K562 (cell line): Measurements from ENCODE around the gene TMEM19. TPM values are rescaled to one million over a fixed set of nuclear protein-coding genes. Genes with fewer than 3 reads are reported as not detected.
A peak's percentile ranks its signal among the peaks of the same experiment; 100 is the strongest.

Experiments
- ARHGAP35 ChIP-seq: fragments of 450-650 bp; IDR thresholded peaks from 2 replicates; pipeline ENCODE4 v1.6.1; 2018; ENCODE audit not compliant: partially characterized antibody
- ASH1L ChIP-seq: fragments of 450-650 bp; IDR thresholded peaks from 2 replicates; pipeline ENCODE4 v1.6.1; 2018; ENCODE audit warnings: borderline replicate concordance, mild to moderate bottlenecking, low read depth; ENCODE audit not compliant: partially characterized antibody
- ATF3 ChIP-seq, 2 experiments: fragments of 450-650 bp in 1 of 2; sonication (generic) in 1 of 2; formaldehyde crosslinking in 1 of 2; IDR thresholded peaks in 1 of 2; conservative IDR thresholded peaks in 1 of 2; 2 replicates each; pipeline versions ENCODE4 v1.6.1 to v1.8.1; 2016 to 2023; ENCODE audit warnings: mild to moderate bottlenecking in 2 of 2, moderate library complexity in 2 of 2, inconsistent platforms in 1 of 2, missing genetic modification reagents in 1 of 2
- GATA2 ChIP-seq: sonication (generic); formaldehyde crosslinking; IDR thresholded peaks from 2 replicates; pipeline ENCODE4 v1.4.0; 2020; ENCODE audit warnings: mild to moderate bottlenecking, missing genetic modification reagents
- MCM7 ChIP-seq, 2 experiments: fragments of 450-650 bp; IDR thresholded peaks; 2 replicates each; pipeline ENCODE4 v1.6.1; 2016 to 2018
- MNT ChIP-seq, 2 experiments: fragments of 450-650 bp; conservative IDR thresholded peaks; 2 replicates each; pipeline ENCODE4 v1.6.1; 2017; ENCODE audit warnings: mild to moderate bottlenecking in 2 of 2, moderate library complexity in 2 of 2
- MYC ChIP-seq, 2 experiments: fragments of 250-450 bp in 1 of 2; sonication (Bioruptor Pico) in 1 of 2; IDR thresholded peaks; 2 replicates each; pipeline versions ENCODE4 v1.5.1 to v1.6.1; 2012 to 2021; ENCODE audit warnings: low read depth in 2 of 2, borderline replicate concordance in 1 of 2, improper control_type of control experiment in 1 of 2, low read length in 1 of 2, mild to moderate bottlenecking in 1 of 2, moderate library complexity in 1 of 2
- NFIX ChIP-seq: fragments of 250-450 bp; sonication (Bioruptor Pico); IDR thresholded peaks from 2 replicates; pipeline ENCODE4 v1.4.0; 2020; ENCODE audit warnings: low read depth, mild to moderate bottlenecking, moderate library complexity
- PML ChIP-seq: IDR thresholded peaks from 2 replicates; pipeline ENCODE4 v1.6.1; 2012; ENCODE audit warnings: low read length, inconsistent platforms
- PYGO2 ChIP-seq: fragments of 450-650 bp; IDR thresholded peaks from 2 replicates; pipeline ENCODE4 v1.6.1; 2016; ENCODE audit warnings: mild to moderate bottlenecking, missing genetic modification characterization, moderate library complexity, missing compliant biosample characterization
- SETDB1 ChIP-seq: IDR thresholded peaks from one replicate; pipeline ENCODE4 v1.6.1; 2012; ENCODE audit warnings: low read length, control low read depth, inconsistent platforms
- TEAD1 ChIP-seq, 2 experiments: fragments of 450-650 bp in 1 of 2; sonication (generic) in 1 of 2; formaldehyde crosslinking; IDR thresholded peaks; 2 replicates each; pipeline versions ENCODE4 v1.4.0 to v1.8.0; 2020 to 2022; ENCODE audit warnings: mild to moderate bottlenecking in 2 of 2, missing genetic modification reagents in 1 of 2
- ZNF507 ChIP-seq: conservative IDR thresholded peaks from 2 replicates; pipeline ENCODE4 v1.6.1; 2017; ENCODE audit warnings: missing genetic modification characterization, missing compliant biosample characterization
- polyA plus RNA-seq, 8 experiments: library from polyadenylated mRNA; depleted of rRNA in 4 of 8; stranded (reverse) in 5 of 8; unstranded in 3 of 8; fragments of >200 nt; fragmentation: Nextera tagmentation in 2 of 8; fragmentation: Illumina TruSeq in 1 of 8; extraction: Ambion mirVana in 2 of 8; extraction: Trizol in 1 of 8; gene quantifications; 2 replicates each; pipeline versions ENCODE4 v1.2.1 to v1.2.3, GENCODE V29; 2011 to 2014; ENCODE audit warnings: inconsistent platforms in 1 of 8, missing spikeins in 1 of 8
- total RNA-seq, 7 experiments: library from RNA; depleted of rRNA in 6 of 7; stranded (reverse); fragments of >200 nt in 6 of 7; fragmentation: Illumina TruSeq in 2 of 7; extraction: Trizol in 2 of 7; gene quantifications; 2 replicates each; pipeline versions ENCODE4 v1.2.1 to v1.2.3, GENCODE V29; 2011 to 2021; ENCODE audit warnings: low replicate concordance in 1 of 7
- TF ChIP-seq, protein P1 (sequence below), 3 experiments: fragments of 200-800 bp in 1 of 3; sonication (Bioruptor generic) in 1 of 3; sonication (generic) in 1 of 3; formaldehyde crosslinking in 1 of 3; IDR thresholded peaks; 2 replicates each; pipeline versions ENCODE4 v1.6.1 to v1.8.0; 2016 to 2022; ENCODE audit warnings: mild to moderate bottlenecking in 2 of 3, missing compliant biosample characterization in 2 of 3, missing genetic modification characterization in 2 of 3, missing genetic modification reagents in 1 of 3
- TF ChIP-seq, protein P2 (sequence below), 2 experiments: IDR thresholded peaks; 2 replicates each; pipeline ENCODE4 v1.6.1; 2012; ENCODE audit warnings: improper control_type of control experiment in 2 of 2, low read depth in 2 of 2, low read length in 2 of 2, borderline replicate concordance in 1 of 2
- TF ChIP-seq, protein P3 (sequence below): fragments of 450-650 bp; formaldehyde crosslinking; IDR thresholded peaks from 2 replicates; pipeline ENCODE4 v1.4.0; 2020; ENCODE audit warnings: mild to moderate bottlenecking
- TF ChIP-seq, protein P4 (sequence below), 2 experiments: fragments of 450-650 bp in 1 of 2; sonication (generic) in 1 of 2; formaldehyde crosslinking; conservative IDR thresholded peaks; 2 replicates each; pipeline versions ENCODE4 v1.4.0 to v1.8.1; 2020 to 2022; ENCODE audit warnings: mild to moderate bottlenecking in 1 of 2, missing genetic modification reagents in 1 of 2

The TMEM19 gene
- total and polyA plus RNA-seq, 9 of the 15 experiments (the other 6 are each of a cell fraction or from before 2014, with no cell fraction given), result 8.2 to 24.2 (median 17.2) TPM

DNA sequence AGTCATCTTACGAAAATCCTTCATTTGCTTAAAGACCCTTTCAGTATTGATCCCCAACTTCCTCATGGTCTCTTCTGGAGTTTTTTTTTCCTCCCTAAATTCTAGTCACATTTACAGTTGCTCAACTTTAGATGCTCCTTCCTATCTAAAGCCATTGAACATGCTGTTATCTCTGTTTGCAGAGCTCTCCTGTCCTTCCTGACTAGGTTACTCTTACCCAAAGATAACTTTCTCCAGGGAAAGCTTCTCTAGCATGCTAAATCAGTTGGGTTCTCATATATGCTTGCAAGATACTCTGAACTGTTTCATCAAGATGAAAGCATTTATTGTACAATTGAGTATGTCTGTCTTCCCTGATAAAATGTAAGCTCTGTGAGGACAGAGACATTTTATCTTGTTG is 67.0 kb downstream of the TMEM19 start (continued):
- TF ChIP-seq SETDB1 (no peak), ZNF507 (no peak), ATF3 (IDR thresholded peaks at IDR 0.05) (peak; percentile 11; the same call in 1 of the 2 replicates), ATF3 (CRISPR knock-in tag; conservative IDR thresholded peaks at IDR 0.05) (no peak), GATA2 (peak; percentile 81), ARHGAP35 (no peak), PML (peak; percentile 90), TEAD1 (CRISPR knock-in tag; IDR thresholded peaks at IDR 0.05) (0 out of 4 replicates have a peak, but pooled peaks of 1 of the 2 experiments have one; percentile 60), NFIX (CRISPR knock-in tag) (no peak), MNT (conservative IDR thresholded peaks at IDR 0.05) (0 out of 4 replicates have a peak, but pooled peaks of 1 of the 2 experiments have one; percentile 45), ASH1L (no peak), MCM7 (IDR thresholded peaks at IDR 0.05) (no peak), PYGO2 (no peak), MYC (IDR thresholded peaks at IDR 0.05; ENCODE audit: low read depth, low read length) (no peak; the same call in 1 of the 2 replicates), MYC (CRISPR knock-in tag; IDR thresholded peaks at IDR 0.05; ENCODE audit: borderline replicate concordance, low read depth) (no peak)
- TF ChIP-seq, protein P1, sequence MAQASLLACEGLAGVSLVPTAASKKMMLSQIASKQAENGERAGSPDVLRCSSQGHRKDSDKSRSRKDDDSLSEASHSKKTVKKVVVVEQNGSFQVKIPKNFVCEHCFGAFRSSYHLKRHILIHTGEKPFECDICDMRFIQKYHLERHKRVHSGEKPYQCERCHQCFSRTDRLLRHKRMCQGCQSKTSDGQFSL (CRISPR knock-in tag; IDR thresholded peaks at IDR 0.05), result no peak
- TF ChIP-seq, protein P1 (tag; IDR thresholded peaks at IDR 0.05), result no peak
- TF ChIP-seq, protein P2, sequence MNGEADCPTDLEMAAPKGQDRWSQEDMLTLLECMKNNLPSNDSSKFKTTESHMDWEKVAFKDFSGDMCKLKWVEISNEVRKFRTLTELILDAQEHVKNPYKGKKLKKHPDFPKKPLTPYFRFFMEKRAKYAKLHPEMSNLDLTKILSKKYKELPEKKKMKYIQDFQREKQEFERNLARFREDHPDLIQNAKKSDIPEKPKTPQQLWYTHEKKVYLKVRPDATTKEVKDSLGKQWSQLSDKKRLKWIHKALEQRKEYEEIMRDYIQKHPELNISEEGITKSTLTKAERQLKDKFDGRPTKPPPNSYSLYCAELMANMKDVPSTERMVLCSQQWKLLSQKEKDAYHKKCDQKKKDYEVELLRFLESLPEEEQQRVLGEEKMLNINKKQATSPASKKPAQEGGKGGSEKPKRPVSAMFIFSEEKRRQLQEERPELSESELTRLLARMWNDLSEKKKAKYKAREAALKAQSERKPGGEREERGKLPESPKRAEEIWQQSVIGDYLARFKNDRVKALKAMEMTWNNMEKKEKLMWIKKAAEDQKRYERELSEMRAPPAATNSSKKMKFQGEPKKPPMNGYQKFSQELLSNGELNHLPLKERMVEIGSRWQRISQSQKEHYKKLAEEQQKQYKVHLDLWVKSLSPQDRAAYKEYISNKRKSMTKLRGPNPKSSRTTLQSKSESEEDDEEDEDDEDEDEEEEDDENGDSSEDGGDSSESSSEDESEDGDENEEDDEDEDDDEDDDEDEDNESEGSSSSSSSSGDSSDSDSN (IDR thresholded peaks at IDR 0.05; ENCODE audit: borderline replicate concordance in 1 of 2, low read depth in 2 of 2, low read length in 2 of 2), result no peak
- TF ChIP-seq, protein P3, sequence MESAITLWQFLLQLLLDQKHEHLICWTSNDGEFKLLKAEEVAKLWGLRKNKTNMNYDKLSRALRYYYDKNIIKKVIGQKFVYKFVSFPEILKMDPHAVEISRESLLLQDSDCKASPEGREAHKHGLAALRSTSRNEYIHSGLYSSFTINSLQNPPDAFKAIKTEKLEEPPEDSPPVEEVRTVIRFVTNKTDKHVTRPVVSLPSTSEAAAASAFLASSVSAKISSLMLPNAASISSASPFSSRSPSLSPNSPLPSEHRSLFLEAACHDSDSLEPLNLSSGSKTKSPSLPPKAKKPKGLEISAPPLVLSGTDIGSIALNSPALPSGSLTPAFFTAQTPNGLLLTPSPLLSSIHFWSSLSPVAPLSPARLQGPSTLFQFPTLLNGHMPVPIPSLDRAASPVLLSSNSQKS (CRISPR knock-in tag), result no peak
- TF ChIP-seq, protein P4, sequence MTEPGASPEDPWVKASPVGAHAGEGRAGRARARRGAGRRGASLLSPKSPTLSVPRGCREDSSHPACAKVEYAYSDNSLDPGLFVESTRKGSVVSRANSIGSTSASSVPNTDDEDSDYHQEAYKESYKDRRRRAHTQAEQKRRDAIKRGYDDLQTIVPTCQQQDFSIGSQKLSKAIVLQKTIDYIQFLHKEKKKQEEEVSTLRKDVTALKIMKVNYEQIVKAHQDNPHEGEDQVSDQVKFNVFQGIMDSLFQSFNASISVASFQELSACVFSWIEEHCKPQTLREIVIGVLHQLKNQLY (CRISPR knock-in tag; conservative IDR thresholded peaks at IDR 0.05), result no peak
